B cell (primary cell): ENCODE results near the gene CAV3. TPM values are rescaled to one million over a fixed set of nuclear protein-coding genes. Genes with fewer than 3 reads are reported as not detected.

ENCODE experiments used
- ATAC-seq: fragments of 200-7000 bp; cut with Tn5 transposase; one replicate; pipeline ENCODE4 v1.10.0; 2021; ENCODE audit warnings: low read depth, mild to moderate bottlenecking, moderate number of reproducible peaks, moderate library complexity
- CTCF ChIA-PET: fragments of 350-600 bp; sonication (Branson Sonifier 250); formaldehyde crosslinking; loops from one replicate; lab custom pipeline; 2021; ENCODE audit warnings: antibody characterized with exemption, inconsistent platforms; lab: Charles Lee
- POLR2A ChIA-PET: fragments of 350-600 bp; sonication (Branson Sonifier 250); formaldehyde crosslinking; loops from one replicate; lab custom pipeline; 2021; ENCODE audit warnings: antibody characterized with exemption; lab: Charles Lee
- DNase-seq: peaks from one replicate; pipeline ENCODE4 v3.0.0; 2013
- H2AFZ ChIP-seq: 2 replicates; pipeline ENCODE4 v1.6.1; 2012; ENCODE audit warnings: mild to moderate bottlenecking, low read depth, low read length; ENCODE audit not compliant: insufficient read depth, poor library complexity, severe bottlenecking
- H3K27ac ChIP-seq, 2 donors: 1 replicate in 1 of 2; 2 replicates in 1 of 2; pipeline ENCODE4 v1.5.1; 2012 to 2013; ENCODE audit warnings: low read length in 2 of 2, mild to moderate bottlenecking in 2 of 2, moderate library complexity in 1 of 2
- H3K27me3 ChIP-seq, 4 experiments: fragments of 200-600 bp in 1 of 4; sonication (generic) in 1 of 4; replicated peaks in 1 of 4; 1 replicate in 2 of 4; 2 replicates in 2 of 4; pipeline versions ENCODE4 v1.6.1 to v1.7.0; 2013 to 2016; ENCODE audit warnings: low read length in 3 of 4, mild to moderate bottlenecking in 2 of 4, mixed read lengths in 1 of 4, moderate library complexity in 1 of 4; ENCODE audit not compliant: insufficient read depth in 4 of 4, control insufficient read depth in 3 of 4; ENCODE audit errors: control extremely low read depth in 1 of 4
- H3K36me3 ChIP-seq, 2 experiments: replicated peaks in 1 of 2; 1 replicate in 1 of 2; 2 replicates in 1 of 2; pipeline versions ENCODE4 v1.6.1 to v1.7.1; 2013; ENCODE audit warnings: low read length in 1 of 2; ENCODE audit not compliant: insufficient read depth in 2 of 2, control insufficient read depth in 1 of 2; ENCODE audit errors: control extremely low read depth in 1 of 2, extremely low read depth in 1 of 2
- H3K4me1 ChIP-seq, 2 donors: fragments of 200-600 bp in 1 of 2; sonication (generic) in 1 of 2; 1 replicate in 1 of 2; 2 replicates in 1 of 2; pipeline versions ENCODE4 v1.5.1 to v1.6.1; 2013 to 2017; ENCODE audit warnings: low read length in 2 of 2; ENCODE audit not compliant: control insufficient read depth in 2 of 2, insufficient read depth in 2 of 2
- H3K4me2 ChIP-seq: replicated peaks from 2 replicates; pipeline ENCODE3; 2012; ENCODE audit warnings: mild to moderate bottlenecking, low read depth, low read length; ENCODE audit not compliant: poor library complexity, severe bottlenecking
- H3K4me3 ChIP-seq, 5 experiments: fragments of 200-600 bp in 1 of 5; sonication (generic) in 1 of 5; 1 replicate in 3 of 5; 2 replicates in 2 of 5; pipeline versions ENCODE4 v1.5.1 to v1.7.0; 2011 to 2016; ENCODE audit warnings: low read length in 4 of 5, mild to moderate bottlenecking in 4 of 5, low read depth in 2 of 5, control low read depth in 1 of 5, moderate library complexity in 1 of 5; ENCODE audit not compliant: insufficient read depth in 1 of 5; ENCODE audit errors: control extremely low read depth in 1 of 5, extremely low read depth in 1 of 5
- H3K79me2 ChIP-seq: fragments of 200-600 bp; sonication (generic); one replicate; pipeline ENCODE4 v1.6.0; 2016; ENCODE audit warnings: low read length; ENCODE audit not compliant: control insufficient read depth, insufficient read depth
- H3K9ac ChIP-seq: fragments of 200-600 bp; sonication (generic); 2 replicates; pipeline ENCODE4 v1.6.1; 2017; ENCODE audit warnings: mild to moderate bottlenecking, low read length, moderate library complexity
- H3K9me3 ChIP-seq, 3 donors: one replicate each; pipeline versions ENCODE4 v1.6.1 to v1.7.1; 2013; ENCODE audit warnings: low read length in 2 of 3; ENCODE audit not compliant: control insufficient read depth in 2 of 3, insufficient read depth in 1 of 3; ENCODE audit errors: control extremely low read depth in 1 of 3
- H4K20me1 ChIP-seq: 2 replicates; pipeline ENCODE4 v1.6.0; 2012; ENCODE audit warnings: mild to moderate bottlenecking, low read length; ENCODE audit not compliant: insufficient read depth, control insufficient read depth, poor library complexity, severe bottlenecking
- H3K27ac Mint-ChIP-seq: one replicate; pipeline ENCODE4 v1.8.0; 2021; ENCODE audit warnings: mixed read lengths
- H3K27me3 Mint-ChIP-seq: one replicate; pipeline ENCODE4 v1.8.0; 2021; ENCODE audit warnings: mixed read lengths
- H3K4me1 Mint-ChIP-seq: one replicate; pipeline ENCODE4 v1.8.0; 2021; ENCODE audit warnings: mixed read lengths
- H3K4me3 Mint-ChIP-seq: one replicate; pipeline ENCODE4 v1.8.0; 2021; ENCODE audit warnings: mixed read lengths
- H3K9me3 Mint-ChIP-seq: one replicate; pipeline ENCODE4 v1.8.0; 2022; ENCODE audit warnings: mixed read lengths; ENCODE audit not compliant: insufficient read depth
- EZH2 ChIP-seq: IDR thresholded peaks from 2 replicates; pipeline ENCODE4 v1.6.1; 2012; ENCODE audit warnings: borderline replicate concordance, low read depth, mild to moderate bottlenecking, moderate library complexity, low read length; ENCODE audit not compliant: insufficient read depth, poor library complexity, severe bottlenecking
- WGBS: methylation state at CpG from one replicate; pipeline ENCODE4 v1.1.5; 2013; ENCODE audit warnings: missing lambda C conversion rate; ENCODE audit not compliant: insufficient coverage; 5-methylcytosine and 5-hydroxymethylcytosine counted together
- intact Hi-C: fragments of 100-400 bp; cut with micrococcal nuclease; formaldehyde crosslinking; loops from one replicate; pipeline ENCODE4 v1.10.0; 2022
- polyA plus RNA-seq: library from polyadenylated mRNA; depleted of rRNA; stranded (reverse); fragments of >200 nt; gene quantifications from 2 replicates; pipeline ENCODE4 v1.2.3, GENCODE V29; 2012
- total RNA-seq, 2 donors: library from RNA; stranded (reverse); fragments of 120-200 nt in 1 of 2; gene quantifications; 1 replicate in 1 of 2; 2 replicates in 1 of 2; pipeline versions ENCODE4 v1.2.3 to v1.2.4, GENCODE V29; 2013 to 2022
- TF ChIP-seq, protein P1 (sequence below): fragments of 200-600 bp; IDR thresholded peaks from one replicate; pipeline ENCODE4 v1.8.0; 2022; ENCODE audit warnings: antibody characterized with exemption, mild to moderate bottlenecking

Gene CAV3
- total and polyA plus RNA-seq, 2 donors (not counting 1 experiment from before 2014, with no cell fraction given) = not detected

- Mint-ChIP-seq H3K9me3 (no peaks in the 10 kb centered on the region), H3K4me3 (no peak overlapping the region), H3K27ac (no peak overlapping the region), H3K4me1 (no peaks in the 10 kb centered on the region), H3K27me3 (peaks cover 12% of the 10 kb centered on the region)
- no peaks in the 10 kb centered on the region for H3K36me3 ChIP-seq
- H2AFZ ChIP-seq = no peak overlapping the region
- H3K4me1 ChIP-seq = no peaks in the 10 kb centered on the region
- no peak for TF ChIP-seq EZH2
- TF ChIP-seq, protein P1, sequence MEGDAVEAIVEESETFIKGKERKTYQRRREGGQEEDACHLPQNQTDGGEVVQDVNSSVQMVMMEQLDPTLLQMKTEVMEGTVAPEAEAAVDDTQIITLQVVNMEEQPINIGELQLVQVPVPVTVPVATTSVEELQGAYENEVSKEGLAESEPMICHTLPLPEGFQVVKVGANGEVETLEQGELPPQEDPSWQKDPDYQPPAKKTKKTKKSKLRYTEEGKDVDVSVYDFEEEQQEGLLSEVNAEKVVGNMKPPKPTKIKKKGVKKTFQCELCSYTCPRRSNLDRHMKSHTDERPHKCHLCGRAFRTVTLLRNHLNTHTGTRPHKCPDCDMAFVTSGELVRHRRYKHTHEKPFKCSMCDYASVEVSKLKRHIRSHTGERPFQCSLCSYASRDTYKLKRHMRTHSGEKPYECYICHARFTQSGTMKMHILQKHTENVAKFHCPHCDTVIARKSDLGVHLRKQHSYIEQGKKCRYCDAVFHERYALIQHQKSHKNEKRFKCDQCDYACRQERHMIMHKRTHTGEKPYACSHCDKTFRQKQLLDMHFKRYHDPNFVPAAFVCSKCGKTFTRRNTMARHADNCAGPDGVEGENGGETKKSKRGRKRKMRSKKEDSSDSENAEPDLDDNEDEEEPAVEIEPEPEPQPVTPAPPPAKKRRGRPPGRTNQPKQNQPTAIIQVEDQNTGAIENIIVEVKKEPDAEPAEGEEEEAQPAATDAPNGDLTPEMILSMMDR = no peak
- DNase-seq (no peak), ATAC-seq (no peak)
- H4K20me1 ChIP-seq = no peaks in the 10 kb centered on the region
- H3K27ac ChIP-seq = no peak overlapping the region
- POLR2A ChIA-PET = no interaction called here
- CTCF ChIA-PET = no interaction called here
- H3K9me3 ChIP-seq = peaks cover 0 to 3% (median 0%) of the 10 kb centered on the region in 3 donors
- no peak overlapping the region for H3K4me2 ChIP-seq
- H3K4me3 ChIP-seq = no peak overlapping the region
- WGBS = 91% methylated on average over 16 of the region's 19 CpGs
- no peaks in the 10 kb centered on the region for H3K27me3 ChIP-seq
- no peaks in the 10 kb centered on the region for H3K79me2 ChIP-seq
- H3K9ac ChIP-seq = no peak overlapping the region
- intact Hi-C loops = no loop called here
Observed at GRCh38 chr3:8734137-8734878, 706 bp downstream of the CAV3 start.

DNA sequence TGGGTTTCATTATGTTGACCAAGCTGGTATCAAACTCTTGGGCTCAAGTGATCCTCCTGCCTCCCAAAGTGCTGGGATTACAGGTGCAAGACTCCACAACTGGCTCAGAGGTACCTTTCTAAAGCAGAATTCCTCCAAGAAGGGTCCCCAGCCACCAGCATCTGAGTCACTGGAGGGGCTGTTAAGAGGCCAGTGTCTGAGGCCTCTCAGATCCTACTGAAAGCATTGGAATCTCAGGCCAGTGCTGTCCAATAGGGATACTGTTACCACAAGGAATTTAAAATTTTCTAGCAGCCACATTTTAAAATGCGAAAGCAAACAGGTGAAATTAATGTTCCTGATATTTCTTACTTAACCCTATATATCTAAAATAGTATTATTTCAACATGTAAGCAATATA is 1.3 kb downstream of the CAV3 start:
- Histone ChIP-seq H4K20me1 (no peaks in the 10 kb centered on the region), H3K4me2 (no peak overlapping the region), H3K79me2 (no peaks in the 10 kb centered on the region), H3K4me3 (no peak overlapping the region), H3K9me3 (peaks cover 0 to 6% (median 0%) of the 10 kb centered on the region in 3 donors), H2AFZ (no peak overlapping the region), H3K9ac (no peak overlapping the region), H3K27ac (no peak overlapping the region), H3K4me1 (no peaks in the 10 kb centered on the region), H3K36me3 (no peaks in the 10 kb centered on the region), H3K27me3 (no peaks in the 10 kb centered on the region)
- ChIA-PET POLR2A (no interaction called here), CTCF (no interaction called here)
- Mint-ChIP-seq H3K4me1 (no peaks in the 10 kb centered on the region), H3K27me3 (peaks cover 11% of the 10 kb centered on the region), H3K4me3 (no peak overlapping the region), H3K27ac (no peak overlapping the region), H3K9me3 (no peaks in the 10 kb centered on the region)
- intact Hi-C loops = no loop called here
- no peak for ATAC-seq
- no CpG with 5 or more reads among the region's 1 CpG for WGBS
- TF ChIP-seq, protein P1 = no peak
- TF ChIP-seq EZH2 = no peak
- no peak for DNase-seq
